Esophagus muscularis mucosa (tissue), 4 donors: ENCODE data around the gene SLC12A2. TPM values are rescaled to one million over a fixed set of nuclear protein-coding genes. Genes with fewer than 3 reads are reported as not detected.
A peak's percentile ranks its signal among the peaks of the same experiment; 100 is the strongest.

Source experiments
- DNase-seq: peaks from one replicate; pipeline ENCODE4 v3.0.0-alpha.2; 2017; ENCODE audit errors: extremely low spot score
- H3K27ac ChIP-seq, 4 donors: fragments of 200-600 bp; sonication (generic); replicated peaks in 1 of 4; 1 replicate in 3 of 4; 2 replicates in 1 of 4; pipeline ENCODE4 v1.5.1; 2016 to 2019; ENCODE audit warnings: mild to moderate bottlenecking in 1 of 4
- H3K27me3 ChIP-seq, 4 donors: fragments of 200-600 bp; sonication (generic); one replicate each; pipeline versions ENCODE4 v1.5.1 to v1.6.0; 2016 to 2019
- H3K36me3 ChIP-seq, 4 donors: fragments of 200-600 bp; sonication (generic); one replicate each; pipeline ENCODE4 v1.5.1; 2016 to 2019
- H3K4me1 ChIP-seq, 4 donors: fragments of 200-600 bp; sonication (generic); one replicate each; pipeline ENCODE4 v1.5.1; 2016 to 2019
- H3K4me3 ChIP-seq, 4 donors: fragments of 200-600 bp; sonication (generic); 1 replicate in 2 of 4; 2 replicates in 2 of 4; pipeline ENCODE4 v1.5.1; 2016 to 2019; ENCODE audit warnings: mild to moderate bottlenecking in 4 of 4, moderate library complexity in 1 of 4
- H3K9me3 ChIP-seq, 4 donors: fragments of 200-600 bp; sonication (generic); 1 replicate in 3 of 4; 2 replicates in 1 of 4; pipeline ENCODE4 v1.5.1; 2016 to 2019
- EP300 ChIP-seq: sonication (generic); formaldehyde crosslinking; IDR thresholded peaks from one replicate; pipeline ENCODE4 v1.6.1; 2017; ENCODE audit warnings: antibody characterized with exemption
- POLR2A ChIP-seq: fragments of 450-650 bp; IDR thresholded peaks from one replicate; pipeline ENCODE4 v1.6.1; 2017; ENCODE audit warnings: antibody characterized with exemption, moderate library complexity, mild to moderate bottlenecking, low read depth
- POLR2AphosphoS5 ChIP-seq, 2 donors: sonication (generic); formaldehyde crosslinking; IDR thresholded peaks; one replicate each; pipeline ENCODE4 v1.6.1; 2017; ENCODE audit warnings: antibody characterized with exemption in 2 of 2
- WGBS: methylation state at CpG from one replicate; pipeline ENCODE4 v1.1.5; 2018; 5-methylcytosine and 5-hydroxymethylcytosine counted together
- intact Hi-C: fragments of 100-400 bp; cut with DNase I; formaldehyde crosslinking; loops from one replicate; pipeline ENCODE4 v1.15.1; 2023
- total RNA-seq, 4 donors: library from RNA; depleted of rRNA; stranded (reverse); fragments of >200 nt; gene quantifications; one replicate each; pipeline versions ENCODE4 v1.1.0 to v1.2.1, GENCODE V29; 2016
- TF ChIP-seq, protein P1 (sequence below), 3 experiments: fragments of 200-600 bp in 2 of 3; fragments of 450-650 bp in 1 of 3; sonication (generic) in 2 of 3; IDR thresholded peaks; one replicate each; pipeline ENCODE4 v1.5.1; 2017 to 2019; ENCODE audit warnings: antibody characterized with exemption in 3 of 3, mild to moderate bottlenecking in 2 of 3, moderate library complexity in 1 of 3

SLC12A2 gene
- total RNA-seq, 4 donors from 2014 or later, result 93.4 to 132 (median 113) TPM

DNA sequence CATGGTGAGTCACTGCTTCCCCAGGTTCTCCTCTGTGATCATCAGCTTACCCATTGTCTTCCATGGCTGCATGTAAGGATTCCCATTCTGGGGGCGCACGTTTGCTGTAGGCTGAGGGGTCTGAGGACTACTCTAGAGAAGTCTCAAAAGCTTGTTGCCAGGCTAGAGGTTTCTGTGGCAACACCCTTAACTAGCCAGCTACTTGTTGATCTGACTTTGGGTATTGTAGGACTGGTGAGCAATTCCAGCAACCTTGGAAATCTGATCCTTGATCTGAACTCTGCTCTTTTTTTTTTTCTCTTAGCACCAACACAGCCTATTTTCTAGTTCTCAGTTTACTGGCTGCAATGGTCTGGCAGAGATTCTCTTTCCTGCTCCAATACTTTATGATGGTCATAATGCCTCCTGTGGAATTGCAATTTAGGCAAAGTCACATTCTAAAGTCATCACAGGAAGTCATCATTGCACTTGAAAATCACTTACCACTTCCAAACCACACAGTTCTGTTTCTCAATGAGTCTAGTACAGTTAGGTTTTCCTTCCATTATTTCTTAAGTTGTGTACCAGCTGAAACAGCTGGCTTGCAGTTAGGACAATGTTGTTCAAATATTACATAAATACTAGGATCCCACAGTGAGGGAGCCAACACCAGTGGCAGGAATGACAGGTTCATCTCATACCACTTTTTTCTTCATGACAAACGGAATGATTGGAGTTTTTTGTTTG, 110.3 kb downstream of the SLC12A2 start:
- H3K9me3 ChIP-seq, result no peaks in the 10 kb centered on the region
- DNase-seq, result no peak
- 96% methylated on average over 3 of the region's 3 CpGs for WGBS
- TF ChIP-seq, protein P1, sequence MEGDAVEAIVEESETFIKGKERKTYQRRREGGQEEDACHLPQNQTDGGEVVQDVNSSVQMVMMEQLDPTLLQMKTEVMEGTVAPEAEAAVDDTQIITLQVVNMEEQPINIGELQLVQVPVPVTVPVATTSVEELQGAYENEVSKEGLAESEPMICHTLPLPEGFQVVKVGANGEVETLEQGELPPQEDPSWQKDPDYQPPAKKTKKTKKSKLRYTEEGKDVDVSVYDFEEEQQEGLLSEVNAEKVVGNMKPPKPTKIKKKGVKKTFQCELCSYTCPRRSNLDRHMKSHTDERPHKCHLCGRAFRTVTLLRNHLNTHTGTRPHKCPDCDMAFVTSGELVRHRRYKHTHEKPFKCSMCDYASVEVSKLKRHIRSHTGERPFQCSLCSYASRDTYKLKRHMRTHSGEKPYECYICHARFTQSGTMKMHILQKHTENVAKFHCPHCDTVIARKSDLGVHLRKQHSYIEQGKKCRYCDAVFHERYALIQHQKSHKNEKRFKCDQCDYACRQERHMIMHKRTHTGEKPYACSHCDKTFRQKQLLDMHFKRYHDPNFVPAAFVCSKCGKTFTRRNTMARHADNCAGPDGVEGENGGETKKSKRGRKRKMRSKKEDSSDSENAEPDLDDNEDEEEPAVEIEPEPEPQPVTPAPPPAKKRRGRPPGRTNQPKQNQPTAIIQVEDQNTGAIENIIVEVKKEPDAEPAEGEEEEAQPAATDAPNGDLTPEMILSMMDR (IDR thresholded peaks at IDR 0.05), result no peak
- TF ChIP-seq POLR2A (no peak), POLR2AphosphoS5 (IDR thresholded peaks at IDR 0.05) (no peak), EP300 (no peak)
- H3K36me3 ChIP-seq, result peaks cover 0 to 34% (median 10%) of the 10 kb centered on the region in 4 donors
- H3K27me3 ChIP-seq, result no peaks in the 10 kb centered on the region
- H3K27ac ChIP-seq, result no peak overlapping the region
- peaks cover 0 to 11% (median 8%) of the 10 kb centered on the region in 4 donors for H3K4me1 ChIP-seq
- H3K4me3 ChIP-seq, result no peak overlapping the region
- intact Hi-C loops, result loop anchor here (10.0 kb wide), 1 partner anchor 319 kb away; no protein-coding TSS in a partner anchor

DNA sequence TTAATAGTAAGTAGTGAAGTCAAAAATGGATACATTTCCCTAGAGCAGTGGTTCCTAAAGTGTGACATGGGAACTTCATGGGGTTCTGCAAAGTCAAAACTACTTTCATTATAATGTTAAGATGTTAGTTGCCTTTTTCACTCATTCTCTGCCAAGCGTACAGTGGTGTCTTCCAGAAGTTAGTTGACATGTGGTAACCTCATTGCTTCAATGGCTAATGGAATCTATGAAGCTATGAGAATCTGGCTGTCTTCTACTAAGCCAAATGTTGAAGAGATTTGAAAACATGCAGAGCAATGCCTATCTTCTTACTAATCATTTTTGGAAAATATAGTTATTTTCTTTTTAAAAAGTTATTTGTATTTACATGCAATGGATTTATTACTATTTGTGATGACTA, 111.8 kb downstream of the SLC12A2 start:
- no peak overlapping the region for H3K4me3 ChIP-seq
- no peak for TF ChIP-seq POLR2A
- no peak for TF ChIP-seq EP300
- TF ChIP-seq, protein P1 (IDR thresholded peaks at IDR 0.05), result no peak
- TF ChIP-seq POLR2AphosphoS5 (IDR thresholded peaks at IDR 0.05), result no peak
- peaks cover 0 to 15% (median 13%) of the 10 kb centered on the region in 4 donors for H3K4me1 ChIP-seq
- H3K36me3 ChIP-seq, result peaks cover 0 to 30% (median 7%) of the 10 kb centered on the region in 4 donors
- intact Hi-C loops, result loop anchor here (10.0 kb wide), 1 partner anchor 321 kb away; no protein-coding TSS in a partner anchor
- 95% methylated on average over 1 of the region's 1 CpG for WGBS
- H3K27me3 ChIP-seq, result no peaks in the 10 kb centered on the region
- no peak for DNase-seq
- no peaks in the 10 kb centered on the region for H3K9me3 ChIP-seq
- no peak overlapping the region for H3K27ac ChIP-seq

DNA sequence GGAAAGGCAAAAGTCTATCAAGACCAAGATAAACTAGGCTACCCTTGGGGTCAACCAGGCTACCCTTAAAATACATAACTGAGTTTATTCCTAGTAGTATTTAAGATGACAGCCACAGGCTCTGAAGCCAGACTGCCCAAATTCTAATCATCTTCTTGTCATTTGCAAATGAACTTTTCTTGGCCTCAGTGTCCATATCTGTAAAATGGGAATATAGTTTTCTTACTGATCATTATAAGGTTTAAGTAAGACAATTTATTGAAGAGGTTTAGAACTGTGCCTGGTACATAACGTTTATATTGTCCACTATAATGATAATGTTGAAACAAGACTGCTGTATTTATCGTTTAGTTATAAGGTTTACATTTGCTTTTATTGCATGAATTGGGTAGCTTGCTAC, 112.5 kb downstream of the SLC12A2 start:
- H3K27me3 ChIP-seq, result no peaks in the 10 kb centered on the region
- intact Hi-C loops, result loop anchor here (10.0 kb wide), 1 partner anchor 321 kb away; no protein-coding TSS in a partner anchor
- H3K36me3 ChIP-seq, result peaks cover 0 to 29% (median 5%) of the 10 kb centered on the region in 4 donors
- H3K27ac ChIP-seq, result no peak overlapping the region
- no peak for DNase-seq
- 91% methylated on average over 2 of the region's 2 CpGs for WGBS
- H3K4me1 ChIP-seq, result peaks cover 1 to 18% (median 16%) of the 10 kb centered on the region in 4 donors
- H3K9me3 ChIP-seq, result no peaks in the 10 kb centered on the region
- TF ChIP-seq EP300 (no peak), POLR2AphosphoS5 (IDR thresholded peaks at IDR 0.05) (no peak), POLR2A (no peak)
- TF ChIP-seq, protein P1 (IDR thresholded peaks at IDR 0.05), result no peak
- no peak overlapping the region for H3K4me3 ChIP-seq

DNA sequence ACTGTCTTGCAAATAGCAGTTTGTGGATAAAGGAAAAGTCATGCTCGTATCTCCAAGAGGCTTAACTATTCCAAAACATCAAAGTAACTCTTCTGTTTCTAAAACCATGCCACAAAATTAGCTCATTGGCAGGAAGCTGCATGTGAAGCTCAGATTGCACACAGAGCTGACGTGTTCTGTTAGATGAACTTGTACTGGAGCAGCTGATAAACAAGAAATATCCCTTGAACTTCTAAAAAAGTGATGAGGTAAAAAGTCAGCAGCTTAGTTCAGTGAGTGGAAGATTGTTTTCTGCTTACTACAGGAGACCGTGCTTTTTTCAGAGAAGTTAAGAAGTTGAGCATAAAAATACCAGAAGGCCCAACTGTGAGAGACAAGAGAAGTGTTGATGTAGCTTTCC, 113.2 kb downstream of the SLC12A2 start:
- H3K9me3 ChIP-seq, result no peaks in the 10 kb centered on the region
- TF ChIP-seq EP300 (no peak), POLR2AphosphoS5 (IDR thresholded peaks at IDR 0.05) (no peak)
- TF ChIP-seq, protein P1 (IDR thresholded peaks at IDR 0.05), result no peak
- intact Hi-C loops, result loop anchor here (10.0 kb wide), 1 partner anchor 322 kb away; no protein-coding TSS in a partner anchor
- no peaks in the 10 kb centered on the region for H3K27me3 ChIP-seq
- peaks cover 7 to 24% (median 24%) of the 10 kb centered on the region in 4 donors for H3K4me1 ChIP-seq
- peak overlapping the region in 2 of 4 donors; percentile 43 to 50 for H3K27ac ChIP-seq
- DNase-seq, result no peak
- WGBS, result 71% methylated on average over 3 of the region's 3 CpGs
- H3K36me3 ChIP-seq, result peaks cover 0 to 21% (median 5%) of the 10 kb centered on the region in 4 donors
- H3K4me3 ChIP-seq, result no peak overlapping the region
